ENCODE results near the gene SCIN. TPM values are rescaled to one million over a fixed set of nuclear protein-coding genes. Genes with fewer than 3 reads are reported as not detected.
"Not testable (repeated sequence)": the region's sequence is repeated elsewhere in the genome, so short reads cannot be mapped to it uniquely, and the experiment has no call there.

SCIN gene
- total RNA-seq, 1 donor from 2014 or later = 3.9 TPM

DNA sequence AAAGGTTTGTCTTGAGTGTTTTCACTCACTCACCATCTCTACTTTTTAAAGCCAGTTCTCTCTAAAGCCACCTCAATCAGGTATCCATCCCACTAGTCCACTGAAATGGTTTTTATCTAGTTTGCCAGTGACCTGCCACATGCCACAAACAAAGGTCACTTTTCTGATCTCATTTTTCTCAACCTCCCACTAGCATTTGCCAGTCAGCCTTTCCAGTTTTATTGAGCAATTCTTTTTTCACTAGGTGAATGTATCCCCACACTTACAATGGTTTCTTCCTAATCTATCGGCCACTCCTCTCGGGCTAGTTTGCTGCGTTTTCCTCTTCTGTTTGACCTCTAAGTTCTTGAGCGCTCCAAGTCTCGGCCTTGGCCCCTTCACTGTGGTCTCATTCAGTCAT is 72.0 kb downstream of the SCIN start:
- no peak for DNase-seq (ENCODE audit: extremely low spot score, unreplicated experiment)
- TF ChIP-seq CTCF (conservative IDR thresholded peaks at IDR 0.05) = no peak
- no peak overlapping the region for H3K4me3 Mint-ChIP-seq
- peaks cover 13% of the 10 kb centered on the region for H3K4me1 Mint-ChIP-seq (ENCODE audit: unreplicated experiment)
- H3K27me3 Mint-ChIP-seq = no peaks in the 10 kb centered on the region
- H3K9me3 Mint-ChIP-seq = no peaks in the 10 kb centered on the region
- H3K27ac Mint-ChIP-seq = no peak overlapping the region
- H3K36me3 Mint-ChIP-seq = no peaks in the 10 kb centered on the region

- no peak for DNase-seq (ENCODE audit: extremely low spot score, unreplicated experiment)
- Mint-ChIP-seq H3K27me3 (no peaks in the 10 kb centered on the region), H3K27ac (no peak overlapping the region), H3K36me3 (no peaks in the 10 kb centered on the region), H3K4me1 (ENCODE audit: unreplicated experiment) (peaks cover 11% of the 10 kb centered on the region), H3K9me3 (no peaks in the 10 kb centered on the region), H3K4me3 (no peak overlapping the region)
- TF ChIP-seq CTCF (conservative IDR thresholded peaks at IDR 0.05) = no peak
These were observed 72.6 kb downstream of the SCIN start for GRCh38 chr7:12643001-12643643.

DNA sequence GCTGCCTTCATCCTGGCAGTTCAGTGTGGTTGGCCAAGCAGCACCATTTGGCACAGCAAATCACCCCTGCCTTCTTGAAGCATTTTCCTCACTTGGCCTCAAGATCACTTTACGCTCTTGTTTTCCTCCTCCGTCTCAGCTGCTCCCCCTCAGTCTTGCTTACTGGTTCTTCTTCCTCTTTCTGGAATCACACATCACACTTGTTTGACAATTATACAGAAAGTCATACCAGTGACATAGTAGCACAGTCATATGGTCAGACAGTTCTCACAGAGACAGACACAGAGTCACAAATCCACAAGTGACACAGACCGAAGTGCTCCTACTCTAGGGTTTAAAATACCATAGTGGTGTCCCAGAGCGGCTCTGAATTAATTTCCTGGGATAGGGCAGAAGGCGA is 73.1 kb downstream of the SCIN start:
- no peaks in the 10 kb centered on the region for H3K9me3 Mint-ChIP-seq
- no peaks in the 10 kb centered on the region for H3K36me3 Mint-ChIP-seq
- H3K27ac Mint-ChIP-seq = no peak overlapping the region
- H3K4me1 Mint-ChIP-seq (ENCODE audit: unreplicated experiment) = peaks cover 11% of the 10 kb centered on the region
- TF ChIP-seq CTCF (conservative IDR thresholded peaks at IDR 0.05) = no peak
- DNase-seq (ENCODE audit: extremely low spot score, unreplicated experiment) = no peak
- no peak overlapping the region for H3K4me3 Mint-ChIP-seq
- H3K27me3 Mint-ChIP-seq = no peaks in the 10 kb centered on the region

DNA sequence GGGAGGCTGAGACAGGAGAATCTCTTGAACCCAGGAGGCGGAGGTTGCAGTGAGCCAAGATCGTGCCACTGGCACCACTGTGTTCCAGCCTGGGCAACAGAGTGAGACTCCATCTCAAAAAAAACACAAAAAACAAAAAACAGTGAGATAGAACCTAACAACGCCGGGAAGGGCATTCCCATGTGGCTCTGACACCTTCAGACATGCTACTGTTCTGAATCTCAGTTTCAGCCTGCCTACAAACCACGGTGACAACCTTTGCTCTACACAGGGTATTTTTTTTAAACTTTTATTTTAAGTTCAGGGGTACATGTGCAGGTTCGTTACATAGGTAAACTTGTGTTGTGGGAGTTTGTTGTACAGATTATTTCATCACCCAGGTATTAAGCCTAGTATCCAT is 74.7 kb downstream of the SCIN start:
- DNase-seq (ENCODE audit: extremely low spot score, unreplicated experiment); H3K27ac Mint-ChIP-seq; H3K9me3 Mint-ChIP-seq; H3K36me3 Mint-ChIP-seq; H3K4me3 Mint-ChIP-seq; H3K27me3 Mint-ChIP-seq: not testable (repeated sequence)
- peaks cover 15% of the 10 kb centered on the region for H3K4me1 Mint-ChIP-seq (ENCODE audit: unreplicated experiment)

DNA sequence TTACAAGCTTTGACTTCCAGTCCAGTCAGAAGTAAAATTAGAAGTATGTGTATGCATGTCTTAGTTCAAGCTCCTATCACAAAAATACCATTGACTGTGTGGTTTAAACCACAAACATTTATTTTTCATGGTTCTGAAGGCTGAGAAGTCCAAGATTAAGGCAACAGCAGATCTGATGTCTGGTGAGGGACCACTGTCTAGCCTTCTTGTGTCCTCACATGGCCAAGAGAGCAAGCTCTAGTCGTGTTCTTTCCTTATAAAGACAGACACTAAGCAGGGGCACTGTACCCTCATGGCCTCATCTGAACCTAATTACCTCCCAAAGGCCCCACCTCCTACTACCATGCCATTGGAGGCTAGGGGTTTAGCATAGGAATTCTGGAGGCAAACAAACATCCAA is 75.6 kb downstream of the SCIN start:
- H3K27me3 Mint-ChIP-seq = no peaks in the 10 kb centered on the region
- DNase-seq (ENCODE audit: extremely low spot score, unreplicated experiment) = no peak
- H3K36me3 Mint-ChIP-seq = no peaks in the 10 kb centered on the region
- H3K9me3 Mint-ChIP-seq = no peaks in the 10 kb centered on the region
- peaks cover 11% of the 10 kb centered on the region for H3K4me1 Mint-ChIP-seq (ENCODE audit: unreplicated experiment)
- H3K4me3 Mint-ChIP-seq = no peak overlapping the region
- no peak overlapping the region for H3K27ac Mint-ChIP-seq
- TF ChIP-seq CTCF (conservative IDR thresholded peaks at IDR 0.05) = no peak

DNA sequence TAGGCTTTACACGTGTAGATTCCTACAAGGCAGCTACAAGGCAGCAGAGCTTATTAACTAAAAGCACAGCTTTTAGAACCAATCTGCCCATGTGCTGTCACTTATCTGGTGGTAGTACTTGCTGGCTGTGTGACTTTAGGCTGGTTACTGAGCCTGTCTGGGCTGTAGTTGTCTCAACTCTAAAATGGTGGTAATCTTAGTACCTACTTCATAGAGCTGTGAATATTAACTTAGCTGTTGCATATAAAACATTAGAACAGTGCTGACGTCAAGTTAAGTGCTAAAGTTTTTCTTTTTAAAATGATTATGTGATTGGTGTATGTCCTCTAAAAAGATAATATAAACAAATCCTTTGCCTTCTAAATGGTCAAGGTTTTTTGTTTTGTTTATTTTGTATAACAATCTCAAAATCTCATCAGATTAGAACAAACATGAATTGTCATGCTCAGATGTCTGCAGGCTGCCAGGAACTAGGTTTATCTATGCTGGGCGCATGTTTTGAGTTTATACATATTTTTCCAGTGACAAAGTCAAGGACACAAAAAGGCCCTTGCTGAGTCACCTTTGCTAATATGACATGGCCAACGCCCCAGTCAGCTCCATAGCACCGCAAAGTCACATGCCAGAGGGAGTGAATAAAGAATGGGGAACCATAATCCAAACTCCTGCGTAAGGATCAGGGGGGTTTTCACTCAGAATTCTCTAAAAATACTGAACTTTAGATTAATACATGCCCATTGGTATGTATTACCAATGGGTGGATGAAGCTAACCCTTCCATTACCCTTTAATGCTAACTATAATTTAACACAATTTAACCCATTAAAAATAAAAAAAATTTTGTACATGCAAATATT is 77.1 kb downstream of the SCIN start:
- Mint-ChIP-seq H3K27me3 (no peaks in the 10 kb centered on the region), H3K36me3 (no peaks in the 10 kb centered on the region), H3K9me3 (no peaks in the 10 kb centered on the region), H3K4me3 (no peak overlapping the region), H3K4me1 (ENCODE audit: unreplicated experiment) (peaks cover 11% of the 10 kb centered on the region), H3K27ac (peak overlapping the region; percentile 59)
- TF ChIP-seq CTCF (conservative IDR thresholded peaks at IDR 0.05) = no peak
- DNase-seq (ENCODE audit: extremely low spot score, unreplicated experiment) = no peak

All from type B pancreatic cell (in vitro differentiated cells).